Common myeloid progenitor, CD34-positive (primary cell): ENCODE data around the gene PCDH15.

Source experiments
- CTCF ChIA-PET: fragments of 350-600 bp; sonication (Branson Sonifier 250); formaldehyde crosslinking; loops from one replicate; lab custom pipeline; 2021; ENCODE audit warnings: antibody characterized with exemption; lab: Charles Lee
- POLR2A ChIA-PET: fragments of 350-600 bp; sonication (Branson Sonifier 250); formaldehyde crosslinking; loops from one replicate; lab custom pipeline; 2021; ENCODE audit warnings: antibody characterized with exemption; lab: Charles Lee
- DNase-seq, 3 donors: peaks; one replicate each; pipeline versions ENCODE4 v3.0.0 to v3.0.0-alpha.2; 2013
- H3K27ac ChIP-seq, 2 experiments: 1 replicate in 1 of 2; 2 replicates in 1 of 2; pipeline ENCODE4 v1.7.0; 2013; ENCODE audit warnings: inconsistent platforms in 2 of 2, low read length in 2 of 2, mild to moderate bottlenecking in 2 of 2, low read depth in 1 of 2, moderate library complexity in 1 of 2; ENCODE audit not compliant: severe bottlenecking in 2 of 2, insufficient read depth in 1 of 2, poor library complexity in 1 of 2
- H3K27me3 ChIP-seq, 5 experiments: replicated peaks in 2 of 5; 1 replicate in 3 of 5; 2 replicates in 2 of 5; pipeline versions ENCODE4 v1.6.1 to v1.7.0; 2013; ENCODE audit warnings: low read length in 4 of 5, mild to moderate bottlenecking in 2 of 5, moderate library complexity in 2 of 5, inconsistent platforms in 1 of 5; ENCODE audit not compliant: insufficient read depth in 5 of 5, control insufficient read depth in 4 of 5
- H3K36me3 ChIP-seq, 4 experiments: 1 replicate in 2 of 4; 2 replicates in 2 of 4; pipeline versions ENCODE4 v1.6.1 to v1.7.0; 2013; ENCODE audit warnings: low read length in 3 of 4, control low read depth in 1 of 4, mild to moderate bottlenecking in 1 of 4; ENCODE audit not compliant: control insufficient read depth in 4 of 4, insufficient read depth in 4 of 4
- H3K4me1 ChIP-seq, 4 experiments: 1 replicate in 3 of 4; 2 replicates in 1 of 4; pipeline versions ENCODE4 v1.6.1 to v1.7.1; 2013; ENCODE audit warnings: low read length in 3 of 4, mild to moderate bottlenecking in 3 of 4, control low read depth in 1 of 4, inconsistent platforms in 1 of 4, moderate library complexity in 1 of 4; ENCODE audit not compliant: control insufficient read depth in 4 of 4, insufficient read depth in 4 of 4; ENCODE audit errors: control extremely low read depth in 1 of 4
- H3K4me3 ChIP-seq, 7 experiments: 1 replicate in 4 of 7; 2 replicates in 3 of 7; pipeline versions ENCODE4 v1.5.1 to v1.7.0; 2013; ENCODE audit warnings: mild to moderate bottlenecking in 7 of 7, low read length in 6 of 7, moderate library complexity in 6 of 7, inconsistent platforms in 2 of 7, low read depth in 2 of 7, control low read depth in 1 of 7; ENCODE audit not compliant: insufficient read depth in 4 of 7, control insufficient read depth in 1 of 7; ENCODE audit errors: extremely low read depth in 1 of 7
- H3K9me3 ChIP-seq, 5 experiments: 1 replicate in 4 of 5; 2 replicates in 1 of 5; pipeline versions ENCODE4 v1.6.1 to v1.7.1; 2013; ENCODE audit warnings: low read length in 4 of 5, mild to moderate bottlenecking in 2 of 5, inconsistent platforms in 1 of 5, low read depth in 1 of 5, moderate library complexity in 1 of 5; ENCODE audit not compliant: control insufficient read depth in 4 of 5, insufficient read depth in 2 of 5; ENCODE audit errors: control extremely low read depth in 1 of 5
- WGBS: methylation state at CpG from one replicate; pipeline ENCODE4 v1.1.5; 2013; ENCODE audit not compliant: insufficient coverage; 5-methylcytosine and 5-hydroxymethylcytosine counted together

PCDH15 gene

DNA sequence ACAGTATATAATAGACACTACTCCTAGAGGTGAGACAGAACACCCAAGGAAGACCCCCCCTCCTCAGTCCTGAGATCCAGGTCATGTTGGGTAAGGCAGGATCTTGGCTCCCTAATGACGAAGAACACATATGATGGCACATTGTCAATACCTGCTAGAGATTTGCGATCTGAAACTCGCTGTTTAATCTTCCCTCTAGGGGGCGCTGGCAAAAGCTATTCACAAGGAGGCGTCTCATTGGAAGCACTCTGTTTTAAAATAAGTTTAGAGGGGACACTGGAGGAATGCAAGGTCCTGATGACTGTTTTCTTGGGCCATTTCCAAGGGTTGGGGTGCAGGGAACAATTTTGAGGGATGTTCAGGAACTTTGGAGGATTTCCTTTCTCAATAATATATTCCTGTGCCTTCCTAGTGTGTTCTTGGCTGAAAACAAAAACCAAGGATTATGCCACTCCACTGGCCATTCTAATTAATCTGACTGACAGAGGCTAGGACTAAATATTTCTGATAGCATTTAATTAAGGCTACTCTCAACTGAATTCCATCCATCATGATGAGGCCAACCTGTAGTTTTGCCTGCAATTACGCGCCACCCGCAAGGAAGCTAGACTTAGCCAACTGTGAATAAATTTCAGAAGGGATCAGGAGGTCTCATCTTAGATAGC is 1014.7 kb downstream of the PCDH15 start:
- ChIA-PET POLR2A (no interaction called here), CTCF (no interaction called here)
- Histone ChIP-seq H3K4me1 (no peaks in the 10 kb centered on the region), H3K9me3 (no peaks in the 10 kb centered on the region), H3K27me3 (no peaks in the 10 kb centered on the region), H3K4me3 (no peak overlapping the region), H3K27ac (no peak overlapping the region), H3K36me3 (no peaks in the 10 kb centered on the region)
- whole genome bisulfite sequencing, result 94% methylated on average over 8 of the region's 8 CpGs
- no peak for DNase-seq

DNA sequence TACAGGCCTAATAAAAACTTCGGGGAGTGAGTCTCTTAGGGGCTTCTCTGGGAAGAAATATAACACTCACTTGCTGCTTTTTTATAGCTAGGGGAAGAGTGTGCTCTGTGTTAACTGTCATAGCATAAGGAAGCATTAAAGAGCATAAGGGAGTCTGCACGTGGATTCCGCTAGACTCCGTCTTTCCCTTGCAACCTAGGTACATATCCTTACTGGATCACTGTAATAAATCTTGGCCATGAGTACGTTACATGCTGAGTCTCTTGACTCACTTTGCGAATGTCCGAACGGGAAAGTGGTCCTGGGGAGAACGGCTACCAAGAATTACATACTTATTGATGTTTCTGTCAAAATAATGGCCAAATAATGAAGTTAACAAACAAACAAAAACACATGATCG is 1029.3 kb downstream of the PCDH15 start:
- Histone ChIP-seq H3K4me1 (no peaks in the 10 kb centered on the region), H3K4me3 (no peak overlapping the region), H3K36me3 (no peaks in the 10 kb centered on the region), H3K27me3 (no peaks in the 10 kb centered on the region), H3K27ac (no peak overlapping the region), H3K9me3 (no peaks in the 10 kb centered on the region)
- POLR2A ChIA-PET, result no interaction called here
- CTCF ChIA-PET, result no interaction called here
- DNase-seq, result no peak
- WGBS, result 90% methylated on average over 5 of the region's 10 CpGs

DNA sequence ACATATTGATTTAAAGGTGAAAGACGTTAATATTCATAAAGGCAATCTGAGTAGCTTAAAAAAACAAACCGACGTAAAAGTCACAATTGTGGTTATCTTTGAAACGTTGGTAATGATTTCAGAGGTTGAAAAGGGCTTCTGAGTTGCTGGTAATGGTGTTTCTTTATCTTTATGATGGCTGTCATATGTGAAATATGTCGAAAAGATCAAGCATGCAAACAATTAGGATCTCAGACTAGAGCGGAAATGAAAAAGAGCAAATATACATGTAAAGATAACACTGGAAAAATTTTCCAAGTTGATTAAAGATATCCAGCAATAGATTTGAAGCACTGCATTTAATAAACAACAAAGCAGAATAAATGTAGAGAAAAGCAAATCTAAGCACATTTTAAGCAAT is 1030.1 kb downstream of the PCDH15 start:
- H3K27ac ChIP-seq, result no peak overlapping the region
- H3K4me3 ChIP-seq, result no peak overlapping the region
- 95% methylated on average over 4 of the region's 6 CpGs for WGBS
- H3K9me3 ChIP-seq, result peaks cover 0 to 2% (median 0%) of the 10 kb centered on the region in 5 experiments
- DNase-seq, result no peak
- no peaks in the 10 kb centered on the region for H3K4me1 ChIP-seq
- H3K27me3 ChIP-seq, result no peaks in the 10 kb centered on the region
- no peaks in the 10 kb centered on the region for H3K36me3 ChIP-seq
- ChIA-PET CTCF (no interaction called here), POLR2A (no interaction called here)

DNA sequence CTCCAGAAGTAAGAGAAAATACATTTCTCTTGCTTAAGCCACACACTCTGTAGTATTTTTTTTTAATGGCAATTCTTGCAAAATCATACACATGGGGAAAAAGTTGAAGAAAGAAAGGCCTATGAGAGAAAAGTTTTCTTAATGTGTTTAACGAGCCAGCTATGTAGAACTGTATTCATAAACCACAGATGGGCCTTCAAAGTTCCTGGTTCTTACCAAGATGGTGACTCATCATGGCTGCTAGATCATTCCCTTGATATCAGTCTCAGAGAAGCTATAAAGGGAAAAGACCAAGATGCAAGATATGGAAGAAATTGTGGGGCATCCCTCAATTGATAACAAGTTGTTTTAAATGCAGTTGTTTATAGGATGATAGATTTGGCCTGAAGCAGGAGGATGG is 1035.7 kb downstream of the PCDH15 start:
- H3K27ac ChIP-seq, result no peak overlapping the region
- H3K9me3 ChIP-seq, result peaks cover 0 to 2% (median 0%) of the 10 kb centered on the region in 5 experiments
- POLR2A ChIA-PET, result no interaction called here
- H3K4me1 ChIP-seq, result no peaks in the 10 kb centered on the region
- H3K27me3 ChIP-seq, result no peaks in the 10 kb centered on the region
- H3K36me3 ChIP-seq, result no peaks in the 10 kb centered on the region
- DNase-seq, result no peak
- no peak overlapping the region for H3K4me3 ChIP-seq
- 100% methylated on average over 1 of the region's 1 CpG for WGBS
- CTCF ChIA-PET, result no interaction called here

DNA sequence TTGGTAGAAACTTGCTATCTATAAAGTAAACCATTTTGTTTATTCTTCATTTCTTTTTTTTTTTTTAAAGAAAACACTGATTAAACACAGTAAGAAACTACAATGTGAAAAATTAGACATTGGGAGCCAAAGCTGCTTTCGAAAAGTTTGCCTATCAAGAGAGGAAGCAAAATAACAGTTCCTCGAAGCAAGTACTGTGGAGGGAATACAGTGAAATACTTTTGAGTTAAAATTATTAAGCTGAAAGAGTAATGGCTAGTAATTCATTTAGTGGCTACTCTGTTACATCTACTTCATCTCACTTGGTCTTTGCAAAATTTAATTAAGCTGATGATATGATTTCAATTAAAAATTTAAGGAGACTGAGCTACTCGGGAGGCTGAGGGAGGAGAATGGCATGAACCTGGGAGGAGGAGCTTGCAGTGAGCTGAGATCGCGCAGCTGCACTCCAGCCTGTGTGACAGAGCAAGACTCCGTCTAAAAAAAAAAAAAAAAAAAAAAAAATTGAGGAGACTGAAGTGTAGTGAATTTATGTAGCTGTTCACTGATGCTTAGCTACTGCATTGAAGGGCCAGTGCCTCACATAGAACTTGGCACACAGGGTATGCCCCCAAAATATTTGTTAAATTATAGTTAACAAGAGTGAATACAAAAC is 1046.3 kb downstream of the PCDH15 start:
- no peak overlapping the region for H3K27ac ChIP-seq
- no peaks in the 10 kb centered on the region for H3K4me1 ChIP-seq
- ChIA-PET POLR2A (no interaction called here), CTCF (no interaction called here)
- no peaks in the 10 kb centered on the region for H3K27me3 ChIP-seq
- 70% methylated on average over 2 of the region's 6 CpGs for WGBS
- H3K4me3 ChIP-seq, result no peak overlapping the region
- no peaks in the 10 kb centered on the region for H3K36me3 ChIP-seq
- DNase-seq, result no peak
- peaks cover 0 to 2% (median 0%) of the 10 kb centered on the region in 5 experiments for H3K9me3 ChIP-seq
